Brain microvascular endothelial cell (primary cell): ENCODE results near the gene ARHGAP9.
"Not testable (repeated sequence)": the region's sequence is repeated elsewhere in the genome, so short reads cannot be mapped to it uniquely, and the experiment has no call there.

Experiments used
- DNase-seq: peaks from one replicate; pipeline ENCODE4 v3.0.0-alpha.2; 2020
- H3K27ac ChIP-seq: fragments of 250-450 bp; sonication (Bioruptor Pico); 2 replicates; pipeline ENCODE4 v1.5.1; 2020; ENCODE audit warnings: mild to moderate bottlenecking, moderate library complexity
- H3K27me3 ChIP-seq: fragments of 250-450 bp; sonication (Bioruptor Pico); replicated peaks from 2 replicates; pipeline ENCODE4 v1.5.1; 2020; ENCODE audit warnings: mild to moderate bottlenecking
- H3K36me3 ChIP-seq: fragments of 250-450 bp; sonication (Bioruptor Pico); replicated peaks from 2 replicates; pipeline ENCODE4 v1.5.1; 2020; ENCODE audit warnings: mild to moderate bottlenecking
- H3K4me3 ChIP-seq: 2 replicates; pipeline ENCODE4 v1.5.1; 2011; ENCODE audit warnings: low read depth, mild to moderate bottlenecking, control low read depth, low read length, moderate library complexity
- in situ Hi-C: cut with HindIII; loops from 2 replicates; pipeline ENCODE4 v1.10.0; 2017; ENCODE audit warnings: low sequenced_read_pairs, low pct_ligation_motif_present
- TF ChIP-seq, protein P1 (sequence below): IDR thresholded peaks from 2 replicates; pipeline ENCODE4 v1.5.1; 2011; ENCODE audit warnings: low read depth, mild to moderate bottlenecking, moderate library complexity, low read length, control low read depth, inconsistent platforms; ENCODE audit errors: missing control alignments

The ARHGAP9 gene

DNA sequence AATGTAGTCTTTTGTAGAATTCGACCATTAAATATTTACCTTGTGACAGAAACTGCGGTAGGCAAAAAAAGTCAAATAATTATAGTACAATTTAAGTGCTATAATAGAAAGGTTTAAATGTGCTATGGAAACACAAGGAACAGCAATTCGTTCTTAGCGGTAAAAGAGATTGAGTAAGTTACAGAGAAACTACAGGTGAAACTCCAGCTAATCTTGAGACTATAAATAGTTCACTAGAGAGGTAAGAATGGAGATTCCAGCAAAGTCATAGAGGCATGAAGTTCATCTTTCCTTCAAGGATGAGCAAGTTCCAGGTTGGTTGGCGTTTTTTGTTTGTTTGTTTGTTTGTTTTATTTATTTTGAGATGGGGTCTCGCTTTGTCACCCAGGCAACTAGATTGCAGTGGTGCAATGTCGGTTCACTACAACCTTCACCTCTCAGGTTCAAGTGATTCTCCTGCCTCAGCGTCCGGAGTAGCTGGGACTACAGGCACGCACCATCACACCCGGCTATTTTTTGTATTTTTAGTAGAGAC is 47.9 kb downstream of the ARHGAP9 start:
- Histone ChIP-seq H3K27me3 (no peaks in the 10 kb centered on the region), H3K36me3 (no peaks in the 10 kb centered on the region), H3K4me3 (no peak overlapping the region), H3K27ac (no peak overlapping the region)
- in situ Hi-C loops, result no loop called here
- TF ChIP-seq, protein P1, sequence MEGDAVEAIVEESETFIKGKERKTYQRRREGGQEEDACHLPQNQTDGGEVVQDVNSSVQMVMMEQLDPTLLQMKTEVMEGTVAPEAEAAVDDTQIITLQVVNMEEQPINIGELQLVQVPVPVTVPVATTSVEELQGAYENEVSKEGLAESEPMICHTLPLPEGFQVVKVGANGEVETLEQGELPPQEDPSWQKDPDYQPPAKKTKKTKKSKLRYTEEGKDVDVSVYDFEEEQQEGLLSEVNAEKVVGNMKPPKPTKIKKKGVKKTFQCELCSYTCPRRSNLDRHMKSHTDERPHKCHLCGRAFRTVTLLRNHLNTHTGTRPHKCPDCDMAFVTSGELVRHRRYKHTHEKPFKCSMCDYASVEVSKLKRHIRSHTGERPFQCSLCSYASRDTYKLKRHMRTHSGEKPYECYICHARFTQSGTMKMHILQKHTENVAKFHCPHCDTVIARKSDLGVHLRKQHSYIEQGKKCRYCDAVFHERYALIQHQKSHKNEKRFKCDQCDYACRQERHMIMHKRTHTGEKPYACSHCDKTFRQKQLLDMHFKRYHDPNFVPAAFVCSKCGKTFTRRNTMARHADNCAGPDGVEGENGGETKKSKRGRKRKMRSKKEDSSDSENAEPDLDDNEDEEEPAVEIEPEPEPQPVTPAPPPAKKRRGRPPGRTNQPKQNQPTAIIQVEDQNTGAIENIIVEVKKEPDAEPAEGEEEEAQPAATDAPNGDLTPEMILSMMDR, result no peak
- no peak for DNase-seq

DNA sequence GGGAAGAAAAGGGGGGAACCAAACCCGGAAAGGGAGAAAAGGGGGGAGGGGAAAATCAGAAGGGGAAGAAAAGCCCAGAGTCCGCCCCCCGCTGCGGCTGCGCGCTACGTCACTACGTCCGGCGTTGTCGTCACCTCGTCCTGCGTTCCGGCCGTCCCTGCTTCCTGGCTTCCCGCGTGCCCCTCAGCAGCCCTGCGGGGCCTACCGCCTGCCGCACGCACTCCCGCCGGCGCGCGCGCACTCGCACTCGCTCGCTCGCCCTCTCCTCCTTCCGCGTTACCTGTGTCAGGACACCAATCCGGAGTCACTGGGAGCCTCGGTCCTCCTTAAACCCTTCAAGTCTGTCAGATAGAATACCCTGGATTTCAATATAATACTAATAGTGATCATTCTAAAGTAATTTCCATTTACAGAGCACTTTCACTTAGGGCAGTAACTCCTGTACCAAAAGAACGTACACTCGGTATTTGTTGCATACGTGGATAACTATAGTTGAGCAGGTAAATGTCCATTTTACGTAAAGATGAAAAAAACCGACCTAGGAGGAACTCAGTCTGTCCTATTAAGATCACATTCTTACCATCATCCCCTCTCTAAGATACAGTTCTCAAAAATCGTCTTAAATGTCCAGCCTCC is 48.6 kb downstream of the ARHGAP9 start, which contains the start of gene R3HDM2:
R3HDM2 (minus strand) TSS at position 113 of the 636 bp plus-strand sequence. CDS start 120,615 bp downstream, outside the sequence.
- in situ Hi-C loops, result no loop called here

GRCh38 chr12:57430112-57430930 is 49.3 kb downstream of the ARHGAP9 start:
- TF ChIP-seq, protein P1, result no peak
- Histone ChIP-seq H3K27ac (peak overlapping the region; percentile 69), H3K4me3 (peak overlapping the region; percentile 57), H3K36me3 (no peaks in the 10 kb centered on the region), H3K27me3 (no peaks in the 10 kb centered on the region)
- peak; percentile 9 for DNase-seq
- in situ Hi-C loops, result no loop called here

More for the DNA sequence above, 48.6 kb downstream of the ARHGAP9 start, which contains the start of gene R3HDM2:
- Histone ChIP-seq H3K4me3 (peak within 1 kb of the TSS; percentile 57), H3K27ac (peak within 1 kb of the TSS; percentile 69), H3K27me3 (no peaks in the 10 kb centered on the region), H3K36me3 (no peaks in the 10 kb centered on the region)
- DNase-seq, result peak; percentile 91
- TF ChIP-seq, protein P1, result no peak

DNA sequence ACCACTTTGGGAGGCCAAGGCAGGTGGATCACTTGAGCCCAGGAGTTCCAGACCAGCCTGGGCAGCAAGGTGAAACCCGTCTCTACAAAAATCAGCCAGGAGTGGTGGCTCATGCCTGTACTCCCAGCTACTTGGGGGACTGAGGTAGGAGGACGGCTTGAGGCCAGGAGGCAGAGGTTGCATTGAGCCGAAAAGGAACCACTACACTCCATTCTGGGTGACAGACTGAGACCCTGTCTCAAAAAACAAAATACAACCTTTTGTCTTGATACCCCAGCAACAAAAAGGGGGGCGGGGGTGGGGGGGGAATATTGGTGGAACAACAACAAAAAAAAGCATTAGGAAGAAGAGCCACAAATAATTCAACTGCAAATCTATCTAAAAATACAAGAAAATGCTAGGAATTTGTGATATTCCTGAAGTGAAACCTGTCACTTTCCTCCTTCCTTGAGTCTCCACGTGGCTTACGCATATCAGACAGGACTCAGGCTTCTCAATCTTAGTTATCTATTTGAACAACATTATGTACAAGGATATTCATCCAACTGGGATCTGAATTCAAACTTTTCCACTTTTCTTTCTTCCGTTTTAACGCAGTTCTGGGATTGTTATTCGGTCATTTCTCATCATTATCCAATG is 50.1 kb downstream of the ARHGAP9 start:
- no peaks in the 10 kb centered on the region for H3K36me3 ChIP-seq
- H3K27me3 ChIP-seq, result no peaks in the 10 kb centered on the region
- DNase-seq, result no peak
- in situ Hi-C loops, result no loop called here
- peak overlapping the region; percentile 57 for H3K4me3 ChIP-seq
- TF ChIP-seq, protein P1, result no peak
- peak overlapping the region; percentile 69 for H3K27ac ChIP-seq

GRCh38 chr12:57428965-57429364 is 50.7 kb downstream of the ARHGAP9 start:
- in situ Hi-C loops, result no loop called here
- no peak for DNase-seq
- Histone ChIP-seq H3K27me3 (no peaks in the 10 kb centered on the region), H3K4me3 (no peak overlapping the region), H3K36me3 (no peaks in the 10 kb centered on the region), H3K27ac (no peak overlapping the region)
- TF ChIP-seq, protein P1, result no peak

DNA sequence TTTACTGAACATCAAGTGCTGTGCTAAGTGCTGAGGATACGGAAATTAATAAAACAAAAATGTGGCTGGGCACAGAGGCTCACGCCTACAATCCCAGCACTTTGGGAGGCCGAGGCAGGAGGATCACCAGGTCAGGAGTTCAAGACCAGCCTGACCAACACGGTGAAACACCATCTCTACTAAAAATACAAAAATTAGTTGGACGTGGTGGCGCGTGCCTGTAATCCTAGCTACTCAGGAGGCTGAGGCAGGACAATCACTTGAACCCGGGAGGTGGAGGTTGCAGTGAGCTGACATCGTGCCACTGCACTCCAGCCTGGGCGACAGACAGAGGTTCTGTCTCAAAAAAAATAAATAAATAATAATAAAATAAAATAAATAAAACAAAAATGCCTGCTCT is 52.7 kb downstream of the ARHGAP9 start:
- DNase-seq, in situ Hi-C loops, H3K27ac ChIP-seq, H3K4me3 ChIP-seq, H3K36me3 ChIP-seq, H3K27me3 ChIP-seq: not testable (repeated sequence)
